SH-SY5Y (cell line): ENCODE results near the gene AACS.

Experiments used
- GATA2 ChIP-seq: IDR thresholded peaks from 2 replicates; pipeline ENCODE4 v1.6.1; 2011; ENCODE audit warnings: mild to moderate bottlenecking, low read depth, low read length
- GATA3 ChIP-seq: IDR thresholded peaks from 2 replicates; pipeline ENCODE4 v1.6.1; 2011; ENCODE audit warnings: low read depth, mild to moderate bottlenecking, low read length, moderate library complexity

DNA sequence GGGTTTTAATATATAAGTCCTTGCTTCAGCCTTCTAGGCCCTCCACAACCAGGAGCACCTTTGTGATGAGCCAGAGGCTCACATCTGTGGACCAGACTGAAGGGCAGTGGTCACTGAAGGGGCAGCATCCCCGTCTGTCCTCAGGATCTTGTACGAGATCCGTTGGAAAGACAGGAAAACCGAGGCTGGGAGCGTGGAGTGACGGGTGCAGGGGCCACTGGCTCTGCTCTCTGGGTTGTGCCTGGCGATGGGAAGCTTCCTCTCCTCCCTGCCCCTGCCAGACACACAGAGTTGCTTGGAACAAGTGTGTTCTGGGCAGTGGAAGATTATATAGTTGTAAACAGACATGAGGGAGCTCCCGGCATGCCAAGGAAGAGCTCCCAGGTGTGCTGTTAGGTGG, 48.0 kb downstream of the AACS start:
- TF ChIP-seq GATA3, result no peak
- no peak for TF ChIP-seq GATA2
